ENCODE results near the gene CELSR2.

CELSR2 gene

DNA sequence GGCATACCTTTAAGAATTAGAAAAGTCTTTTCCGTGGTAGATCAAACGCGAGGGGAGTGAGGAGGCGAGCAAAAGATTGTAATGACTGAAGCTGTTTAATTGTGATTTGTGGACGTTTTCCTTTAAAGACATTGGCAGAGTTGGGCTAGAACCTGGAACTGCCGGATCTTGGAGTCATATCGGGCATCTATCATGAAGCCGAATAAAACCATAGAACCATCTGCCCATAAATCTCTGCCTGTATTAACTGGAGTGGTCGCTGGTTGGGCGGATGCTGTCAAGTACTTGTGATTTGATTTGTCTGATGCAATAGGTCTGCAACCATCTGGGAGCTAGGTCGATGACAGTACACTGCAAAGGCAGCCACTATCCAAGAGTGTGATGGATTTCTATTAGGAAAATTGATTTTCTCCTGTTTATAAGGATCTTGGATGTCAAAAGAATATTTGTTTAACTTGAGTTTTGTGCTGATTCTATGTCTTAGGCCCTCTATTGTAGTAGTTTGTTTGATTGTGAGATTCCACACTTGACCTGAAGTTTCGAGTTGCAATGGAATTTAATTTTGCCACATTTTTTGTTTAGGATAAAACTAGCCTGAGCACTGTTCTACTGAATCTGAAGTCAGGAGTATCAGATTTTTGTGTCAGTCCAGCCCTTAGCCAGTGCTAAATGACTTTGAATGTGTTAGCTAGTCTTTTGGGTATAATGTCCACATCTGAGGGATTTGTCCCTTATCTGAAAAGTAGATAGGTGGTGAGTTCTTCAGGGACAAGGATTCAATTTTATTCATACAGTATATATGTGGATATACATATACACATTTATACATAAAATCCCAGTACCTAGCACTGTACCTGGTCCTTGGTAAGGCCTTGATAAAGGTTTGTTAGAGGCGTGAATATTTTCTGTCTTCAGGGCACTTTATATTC lies 34.4 kb upstream of the CELSR2 start (continued):
- TF ChIP-seq ZBTB7A (tag by site-specific recombination; IDR thresholded peaks at IDR 0.05; ENCODE audit: low read depth), result no peak
- no peak for TF ChIP-seq ZNF510 (tag by site-specific recombination; IDR thresholded peaks at IDR 0.05; ENCODE audit: insufficient replicate concordance)
- TF ChIP-seq, protein P1, sequence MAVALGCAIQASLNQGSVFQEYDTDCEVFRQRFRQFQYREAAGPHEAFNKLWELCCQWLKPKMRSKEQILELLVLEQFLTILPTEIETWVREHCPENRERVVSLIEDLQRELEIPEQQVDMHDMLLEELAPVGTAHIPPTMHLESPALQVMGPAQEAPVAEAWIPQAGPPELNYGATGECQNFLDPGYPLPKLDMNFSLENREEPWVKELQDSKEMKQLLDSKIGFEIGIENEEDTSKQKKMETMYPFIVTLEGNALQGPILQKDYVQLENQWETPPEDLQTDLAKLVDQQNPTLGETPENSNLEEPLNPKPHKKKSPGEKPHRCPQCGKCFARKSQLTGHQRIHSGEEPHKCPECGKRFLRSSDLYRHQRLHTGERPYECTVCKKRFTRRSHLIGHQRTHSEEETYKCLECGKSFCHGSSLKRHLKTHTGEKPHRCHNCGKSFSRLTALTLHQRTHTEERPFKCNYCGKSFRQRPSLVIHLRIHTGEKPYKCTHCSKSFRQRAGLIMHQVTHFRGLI (tag by site-specific recombination; IDR thresholded peaks at IDR 0.05), result peak; percentile 99
- TF ChIP-seq, protein P2, sequence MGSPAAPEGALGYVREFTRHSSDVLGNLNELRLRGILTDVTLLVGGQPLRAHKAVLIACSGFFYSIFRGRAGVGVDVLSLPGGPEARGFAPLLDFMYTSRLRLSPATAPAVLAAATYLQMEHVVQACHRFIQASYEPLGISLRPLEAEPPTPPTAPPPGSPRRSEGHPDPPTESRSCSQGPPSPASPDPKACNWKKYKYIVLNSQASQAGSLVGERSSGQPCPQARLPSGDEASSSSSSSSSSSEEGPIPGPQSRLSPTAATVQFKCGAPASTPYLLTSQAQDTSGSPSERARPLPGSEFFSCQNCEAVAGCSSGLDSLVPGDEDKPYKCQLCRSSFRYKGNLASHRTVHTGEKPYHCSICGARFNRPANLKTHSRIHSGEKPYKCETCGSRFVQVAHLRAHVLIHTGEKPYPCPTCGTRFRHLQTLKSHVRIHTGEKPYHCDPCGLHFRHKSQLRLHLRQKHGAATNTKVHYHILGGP (tag by site-specific recombination; IDR thresholded peaks at IDR 0.05), result no peak
- TF ChIP-seq, protein P3, sequence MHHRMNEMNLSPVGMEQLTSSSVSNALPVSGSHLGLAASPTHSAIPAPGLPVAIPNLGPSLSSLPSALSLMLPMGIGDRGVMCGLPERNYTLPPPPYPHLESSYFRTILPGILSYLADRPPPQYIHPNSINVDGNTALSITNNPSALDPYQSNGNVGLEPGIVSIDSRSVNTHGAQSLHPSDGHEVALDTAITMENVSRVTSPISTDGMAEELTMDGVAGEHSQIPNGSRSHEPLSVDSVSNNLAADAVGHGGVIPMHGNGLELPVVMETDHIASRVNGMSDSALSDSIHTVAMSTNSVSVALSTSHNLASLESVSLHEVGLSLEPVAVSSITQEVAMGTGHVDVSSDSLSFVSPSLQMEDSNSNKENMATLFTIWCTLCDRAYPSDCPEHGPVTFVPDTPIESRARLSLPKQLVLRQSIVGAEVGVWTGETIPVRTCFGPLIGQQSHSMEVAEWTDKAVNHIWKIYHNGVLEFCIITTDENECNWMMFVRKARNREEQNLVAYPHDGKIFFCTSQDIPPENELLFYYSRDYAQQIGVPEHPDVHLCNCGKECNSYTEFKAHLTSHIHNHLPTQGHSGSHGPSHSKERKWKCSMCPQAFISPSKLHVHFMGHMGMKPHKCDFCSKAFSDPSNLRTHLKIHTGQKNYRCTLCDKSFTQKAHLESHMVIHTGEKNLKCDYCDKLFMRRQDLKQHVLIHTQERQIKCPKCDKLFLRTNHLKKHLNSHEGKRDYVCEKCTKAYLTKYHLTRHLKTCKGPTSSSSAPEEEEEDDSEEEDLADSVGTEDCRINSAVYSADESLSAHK (tag by site-specific recombination; IDR thresholded peaks at IDR 0.05), result peak; percentile 36; the same call in 1 of the 2 replicates
- no peak for TF ChIP-seq PRDM1 (tag by site-specific recombination; IDR thresholded peaks at IDR 0.05)
- TF ChIP-seq ZNF629 (tag by site-specific recombination; IDR thresholded peaks at IDR 0.05), result peak; percentile 67
- TF ChIP-seq ZNF354C (tag by site-specific recombination; IDR thresholded peaks at IDR 0.05; ENCODE audit: borderline replicate concordance, low read depth), result no peak
- peak; percentile 31; the same call in 1 of the 2 replicates for TF ChIP-seq FEZF1 (tag by site-specific recombination; IDR thresholded peaks at IDR 0.05)
- TF ChIP-seq HOXD13 (CRISPR knock-in tag; IDR thresholded peaks at IDR 0.05; ENCODE audit: borderline replicate concordance), result 0 out of 2 replicates have a peak, but pooled peaks have one; percentile 51
- TF ChIP-seq SALL2 (tag by site-specific recombination; IDR thresholded peaks at IDR 0.05; ENCODE audit: borderline replicate concordance), result no peak
- peak; percentile 40; the same call in 1 of the 2 replicates for TF ChIP-seq OSR2 (tag by site-specific recombination; IDR thresholded peaks at IDR 0.05)
- TF ChIP-seq, protein P4, sequence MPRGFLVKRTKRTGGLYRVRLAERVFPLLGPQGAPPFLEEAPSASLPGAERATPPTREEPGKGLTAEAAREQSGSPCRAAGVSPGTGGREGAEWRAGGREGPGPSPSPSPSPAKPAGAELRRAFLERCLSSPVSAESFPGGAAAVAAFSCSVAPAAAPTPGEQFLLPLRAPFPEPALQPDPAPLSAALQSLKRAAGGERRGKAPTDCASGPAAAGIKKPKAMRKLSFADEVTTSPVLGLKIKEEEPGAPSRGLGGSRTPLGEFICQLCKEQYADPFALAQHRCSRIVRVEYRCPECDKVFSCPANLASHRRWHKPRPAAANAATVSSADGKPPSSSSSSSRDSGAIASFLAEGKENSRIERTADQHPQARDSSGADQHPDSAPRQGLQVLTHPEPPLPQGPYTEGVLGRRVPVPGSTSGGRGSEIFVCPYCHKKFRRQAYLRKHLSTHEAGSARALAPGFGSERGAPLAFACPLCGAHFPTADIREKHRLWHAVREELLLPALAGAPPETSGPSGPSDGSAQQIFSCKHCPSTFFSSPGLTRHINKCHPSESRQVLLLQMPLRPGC (tag by site-specific recombination; IDR thresholded peaks at IDR 0.05), result peak; percentile 35
- no peak for TF ChIP-seq BCL11A (tag by site-specific recombination; IDR thresholded peaks at IDR 0.05; ENCODE audit: low read depth)
- no peak for TF ChIP-seq ZNF274 (IDR thresholded peaks at IDR 0.05; ENCODE audit: low read length)
- TF ChIP-seq ZNF274 (tag by site-specific recombination; IDR thresholded peaks at IDR 0.05; ENCODE audit: borderline replicate concordance), result no peak
- no peak for TF ChIP-seq ZNF266 (tag by site-specific recombination; IDR thresholded peaks at IDR 0.05; ENCODE audit: low read depth)
- peak; percentile 36; the same call in 1 of the 2 replicates for TF ChIP-seq ZNF843 (tag by site-specific recombination; IDR thresholded peaks at IDR 0.05)

DNA sequence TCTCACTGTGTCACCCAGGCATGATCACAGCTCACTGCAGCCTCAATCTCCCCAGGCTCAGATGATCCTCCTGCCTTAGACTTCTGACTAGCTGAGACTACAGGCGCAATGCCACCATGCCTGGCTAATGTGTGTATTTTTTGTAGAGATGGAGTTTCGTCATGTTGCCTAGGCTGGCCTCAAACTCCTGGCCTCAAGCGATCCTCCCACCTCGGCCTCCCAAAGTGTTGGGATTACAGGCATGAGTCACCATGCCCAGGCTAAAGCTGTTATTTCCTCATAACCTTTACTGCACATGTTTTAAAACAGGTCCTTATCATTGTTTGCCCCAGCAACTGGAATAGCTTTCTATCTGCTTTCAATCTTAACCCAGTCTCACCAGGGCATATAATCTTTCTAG lies 32.7 kb upstream of the CELSR2 start:
- no peaks in the 10 kb centered on the region for H3K9me3 ChIP-seq (ENCODE audit: control insufficient read depth, insufficient read depth, low read depth, low read length)
- H3K4me3 ChIP-seq (ENCODE audit: low read depth, low read length), result no peak overlapping the region
- H3K4me1 ChIP-seq (ENCODE audit: control insufficient read depth, insufficient read depth, low read length), result peaks cover 3% of the 10 kb centered on the region; the same call in 1 of the 2 replicates
- H3K27ac ChIP-seq (ENCODE audit: extremely low read depth, low read depth, low read length), result no peak overlapping the region
- ChIA-PET CTCF (interaction anchor here (0.8 to 2.5 kb wide), 5 partner anchors 15 to 282 kb away, joined by 3 to 9 read pairs (median 5); a partner anchor contains a TSS), POLR2A (interaction anchor here (1.3 kb wide), 1 partner anchor 37 kb away, joined by 3 read pairs; no protein-coding TSS in a partner anchor)
- peaks cover 0 to 22% of the 10 kb centered on the region in 2 experiments; a peak in 2 of 3 replicates for H3K36me3 ChIP-seq (ENCODE audit: control insufficient read depth in 2 of 2, insufficient read depth in 1 of 2, low read length in 2 of 2)
- peak; percentile 45; the same call in 1 of the 2 replicates for TF ChIP-seq SP7 (tag by site-specific recombination; IDR thresholded peaks at IDR 0.05)
- TF ChIP-seq, protein P5, sequence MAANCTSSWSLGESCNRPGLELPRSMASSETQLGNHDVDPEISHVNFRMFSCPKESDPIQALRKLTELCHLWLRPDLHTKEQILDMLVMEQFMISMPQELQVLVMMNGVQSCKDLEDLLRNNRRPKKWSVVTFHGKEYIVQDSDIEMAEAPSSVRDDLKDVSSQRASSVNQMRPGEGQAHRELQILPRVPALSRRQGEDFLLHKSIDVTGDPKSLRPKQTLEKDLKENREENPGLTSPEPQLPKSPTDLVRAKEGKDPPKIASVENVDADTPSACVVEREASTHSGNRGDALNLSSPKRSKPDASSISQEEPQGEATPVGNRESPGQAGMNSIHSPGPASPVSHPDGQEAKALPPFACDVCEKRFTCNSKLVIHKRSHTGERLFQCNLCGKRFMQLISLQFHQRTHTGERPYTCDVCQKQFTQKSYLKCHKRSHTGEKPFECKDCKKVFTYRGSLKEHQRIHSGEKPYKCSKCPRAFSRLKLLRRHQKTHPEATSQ (tag by site-specific recombination; IDR thresholded peaks at IDR 0.05), result 0 out of 2 replicates have a peak, but pooled peaks have one; percentile 45
- TF ChIP-seq, protein P6, sequence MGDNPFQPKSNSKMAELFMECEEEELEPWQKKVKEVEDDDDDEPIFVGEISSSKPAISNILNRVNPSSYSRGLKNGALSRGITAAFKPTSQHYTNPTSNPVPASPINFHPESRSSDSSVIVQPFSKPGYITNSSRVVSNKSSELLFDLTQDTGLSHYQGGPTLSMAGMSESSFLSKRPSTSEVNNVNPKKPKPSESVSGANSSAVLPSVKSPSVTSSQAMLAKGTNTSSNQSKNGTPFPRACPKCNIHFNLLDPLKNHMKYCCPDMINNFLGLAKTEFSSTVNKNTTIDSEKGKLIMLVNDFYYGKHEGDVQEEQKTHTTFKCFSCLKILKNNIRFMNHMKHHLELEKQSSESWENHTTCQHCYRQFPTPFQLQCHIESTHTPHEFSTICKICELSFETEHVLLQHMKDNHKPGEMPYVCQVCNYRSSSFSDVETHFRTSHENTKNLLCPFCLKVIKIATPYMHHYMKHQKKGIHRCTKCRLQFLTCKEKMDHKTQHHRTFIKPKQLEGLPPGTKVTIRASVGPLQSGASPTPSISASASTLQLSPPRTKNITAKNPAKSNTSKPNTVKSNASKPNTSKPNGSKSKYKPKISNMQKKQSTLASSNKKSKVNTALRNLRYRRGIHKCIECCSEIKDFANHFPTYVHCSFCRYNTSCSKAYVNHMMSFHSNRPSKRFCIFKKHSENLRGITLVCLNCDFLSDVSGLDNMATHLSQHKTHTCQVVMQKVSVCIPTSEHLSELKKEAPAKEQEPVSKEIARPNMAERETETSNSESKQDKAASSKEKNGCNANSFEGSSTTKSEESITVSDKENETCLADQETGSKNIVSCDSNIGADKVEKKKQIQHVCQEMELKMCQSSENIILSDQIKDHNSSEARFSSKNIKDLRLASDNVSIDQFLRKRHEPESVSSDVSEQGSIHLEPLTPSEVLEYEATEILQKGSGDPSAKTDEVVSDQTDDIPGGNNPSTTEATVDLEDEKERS (tag by site-specific recombination; IDR thresholded peaks at IDR 0.05), result peak; percentile 95
